ENCODE measurements around the gene SPATA21. TPM values are rescaled to one million over a fixed set of nuclear protein-coding genes. Genes with fewer than 3 reads are reported as not detected.

The SPATA21 gene
- total RNA-seq, 4 donors from 2014 or later: not detected

GRCh38 chr1:16398371-16398953, 38.8 kb downstream of the SPATA21 start:
- Histone ChIP-seq H3K27me3 (no peaks in the 10 kb centered on the region), H3K4me1 (no peaks in the 10 kb centered on the region), H3K36me3 (peaks cover 0 to 9% (median 4%) of the 10 kb centered on the region in 4 donors), H3K27ac (no peak overlapping the region), H3K9me3 (no peaks in the 10 kb centered on the region), H3K4me3 (no peak overlapping the region)
- intact Hi-C loops (cut with DNase I; ENCODE audit: low total_unique reads): no loop called here
- no peak for DNase-seq
- 86% methylated on average over 5 of the region's 5 CpGs; no CpG with 5 or more reads in 1 of the 2 donors for WGBS, 2 donors (ENCODE audit: low coverage in 1 of 2)
- in situ Hi-C loops (cut with MboI; ENCODE audit: low pct_ligation_motif_present in 1 of 4, low pct_unique_long_range_greater_than_20kb in 1 of 4, low sequenced_read_pairs in 3 of 4): no loop called here
- TF ChIP-seq CTCF (IDR thresholded peaks at IDR 0.05) (no peak), POLR2AphosphoS5 (IDR thresholded peaks at IDR 0.05) (no peak), POLR2A (IDR thresholded peaks at IDR 0.05) (no peak), EP300 (IDR thresholded peaks at IDR 0.05; ENCODE audit: low read depth) (no peak)

- TF ChIP-seq CTCF (IDR thresholded peaks at IDR 0.05): no peak
- no peak for TF ChIP-seq POLR2AphosphoS5 (IDR thresholded peaks at IDR 0.05)
- no peak for TF ChIP-seq POLR2A (IDR thresholded peaks at IDR 0.05)
- no peak for TF ChIP-seq EP300 (IDR thresholded peaks at IDR 0.05; ENCODE audit: low read depth)
- no peak overlapping the region for H3K27ac ChIP-seq
- no peaks in the 10 kb centered on the region for H3K9me3 ChIP-seq
- 68 to 79% methylated on average over 3 to 5 of the region's 5 CpGs for WGBS, 2 donors (ENCODE audit: low coverage in 1 of 2)
- H3K4me1 ChIP-seq: peaks cover 0 to 8% (median 6%) of the 10 kb centered on the region in 4 donors
- peaks cover 0 to 9% (median 4%) of the 10 kb centered on the region in 4 donors for H3K36me3 ChIP-seq
- H3K27me3 ChIP-seq: no peaks in the 10 kb centered on the region
- DNase-seq: no peak
- H3K4me3 ChIP-seq: no peak overlapping the region
- intact Hi-C loops (cut with DNase I; ENCODE audit: low total_unique reads) (no loop called here), in situ Hi-C loops (cut with MboI; ENCODE audit: low pct_ligation_motif_present in 1 of 4, low pct_unique_long_range_greater_than_20kb in 1 of 4, low sequenced_read_pairs in 3 of 4) (no loop called here)
These were observed 40.1 kb downstream of the SPATA21 start for GRCh38 chr1:16397120-16397519.

GRCh38 chr1:16396591-16396990, 40.6 kb downstream of the SPATA21 start:
- in situ Hi-C loops (cut with MboI; ENCODE audit: low pct_ligation_motif_present in 1 of 4, low pct_unique_long_range_greater_than_20kb in 1 of 4, low sequenced_read_pairs in 3 of 4): no loop called here
- no peak for DNase-seq
- Histone ChIP-seq H3K27me3 (no peaks in the 10 kb centered on the region), H3K9me3 (no peaks in the 10 kb centered on the region), H3K4me3 (no peak overlapping the region), H3K36me3 (peaks cover 0 to 9% (median 4%) of the 10 kb centered on the region in 4 donors), H3K4me1 (peaks cover 1 to 13% (median 12%) of the 10 kb centered on the region in 4 donors), H3K27ac (no peak overlapping the region)
- intact Hi-C loops (cut with DNase I; ENCODE audit: low total_unique reads): no loop called here
- TF ChIP-seq POLR2A (IDR thresholded peaks at IDR 0.05) (no peak), CTCF (IDR thresholded peaks at IDR 0.05) (no peak), POLR2AphosphoS5 (IDR thresholded peaks at IDR 0.05) (no peak), EP300 (IDR thresholded peaks at IDR 0.05; ENCODE audit: low read depth) (no peak)
- 71% methylated on average over 7 of the region's 7 CpGs; no CpG with 5 or more reads in 1 of the 2 donors for WGBS, 2 donors (ENCODE audit: low coverage in 1 of 2)

GRCh38 chr1:16394977-16395376, 42.2 kb downstream of the SPATA21 start:
- Histone ChIP-seq H3K36me3 (peaks cover 0 to 9% (median 4%) of the 10 kb centered on the region in 4 donors), H3K27me3 (no peaks in the 10 kb centered on the region), H3K4me1 (peaks cover 2 to 27% (median 13%) of the 10 kb centered on the region in 4 donors), H3K27ac (no peak overlapping the region), H3K9me3 (no peaks in the 10 kb centered on the region), H3K4me3 (no peak overlapping the region)
- in situ Hi-C loops (cut with MboI; ENCODE audit: low pct_ligation_motif_present in 1 of 4, low pct_unique_long_range_greater_than_20kb in 1 of 4, low sequenced_read_pairs in 3 of 4): no loop called here
- no peak for DNase-seq
- TF ChIP-seq POLR2A (IDR thresholded peaks at IDR 0.05) (no peak), CTCF (IDR thresholded peaks at IDR 0.05) (no peak), EP300 (IDR thresholded peaks at IDR 0.05; ENCODE audit: low read depth) (no peak), POLR2AphosphoS5 (IDR thresholded peaks at IDR 0.05) (no peak)
- intact Hi-C loops (cut with DNase I; ENCODE audit: low total_unique reads): no loop called here
- 80 to 88% methylated on average over 1 to 13 of the region's 13 CpGs for WGBS, 2 donors (ENCODE audit: low coverage in 1 of 2)

Measured in transverse colon (tissue), 4 donors.